ENCODE results near the gene PLA2G4B.

The PLA2G4B gene

GRCh38 chr15:41888662-41889253 lies 50.1 kb downstream of the PLA2G4B start:
- no peak for DNase-seq (ENCODE audit: low spot score)

DNA sequence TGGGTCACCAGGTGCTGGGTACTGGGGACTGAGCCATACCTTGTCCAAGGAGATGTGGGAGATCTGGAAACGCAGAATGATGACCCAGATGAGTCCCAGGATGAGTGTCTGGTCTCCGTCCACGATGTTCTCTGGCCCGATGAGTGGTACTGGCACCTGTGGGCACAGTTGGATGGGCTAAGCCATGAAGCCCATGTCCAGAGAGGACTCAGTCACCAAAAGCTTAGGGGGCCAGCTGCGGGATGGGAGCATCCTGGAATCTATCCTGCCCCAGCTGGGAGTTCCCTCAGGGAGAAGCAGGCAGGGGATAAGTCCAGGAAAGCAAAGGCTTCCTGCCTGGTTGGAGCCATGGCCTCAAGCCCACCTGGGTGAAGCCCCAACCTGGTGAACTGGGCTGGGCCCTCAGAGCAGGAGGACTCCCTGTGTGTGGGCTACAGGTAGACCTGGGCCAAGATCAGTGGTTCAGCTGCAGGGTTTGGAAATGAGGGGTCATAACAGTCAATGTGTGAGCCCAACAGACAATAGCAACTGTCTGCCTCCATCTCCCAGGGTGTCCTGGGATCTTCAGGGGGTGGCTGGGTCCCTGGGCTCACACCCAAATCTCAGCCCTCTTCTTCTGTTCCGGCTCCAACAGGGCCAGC lies 51.5 kb downstream of the PLA2G4B start:
- no peak for DNase-seq (ENCODE audit: low spot score)

GRCh38 chr15:41891226-41891625 lies 52.6 kb downstream of the PLA2G4B start:
- no peak for DNase-seq (ENCODE audit: low spot score)

- no peak for DNase-seq (ENCODE audit: low spot score)
Observed at GRCh38 chr15:41891946-41892345, 53.3 kb downstream of the PLA2G4B start.

DNA sequence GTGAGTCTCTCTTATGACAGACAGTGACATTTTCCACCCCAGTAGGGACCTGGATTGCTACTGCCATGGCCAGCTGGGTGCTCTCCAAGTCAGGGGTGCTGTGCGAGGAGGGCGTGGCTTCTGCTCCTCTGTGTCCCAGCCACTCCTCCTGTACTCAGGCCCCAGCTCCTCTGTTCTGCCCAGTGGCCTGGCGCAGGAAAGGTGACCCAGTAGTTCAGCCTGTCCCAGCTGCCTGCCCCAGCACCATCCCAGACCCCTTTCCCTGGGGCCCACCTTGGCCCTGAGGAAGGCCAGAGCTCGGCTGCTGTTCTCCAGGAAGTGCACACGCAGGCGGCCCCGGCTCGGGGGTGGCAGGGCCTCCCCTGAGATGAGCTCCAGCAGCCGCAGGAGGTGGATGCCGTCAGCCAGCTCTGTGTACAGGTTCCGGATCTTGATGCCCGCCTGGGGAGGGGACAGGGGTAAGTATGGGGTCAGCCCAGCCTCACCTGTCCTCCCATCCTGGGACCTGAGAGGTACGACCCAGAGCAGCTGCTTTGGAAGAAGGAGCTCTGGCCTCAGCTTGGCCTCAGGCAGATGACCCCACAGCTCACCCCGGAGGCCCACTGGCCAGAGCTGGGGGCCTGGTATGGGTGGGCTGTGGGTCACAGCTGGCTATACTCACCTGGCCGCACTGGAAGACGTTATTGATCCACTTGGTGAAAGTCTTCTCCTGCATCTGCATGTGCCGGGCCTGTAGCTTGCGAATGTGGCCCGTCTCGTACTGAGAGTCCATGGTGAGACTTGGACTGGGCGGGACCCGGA lies 54.2 kb downstream of the PLA2G4B start:
- no peak for DNase-seq (ENCODE audit: low spot score)

- DNase-seq (ENCODE audit: low spot score), result no peak
Observed at GRCh38 chr15:41893422-41894250, 55.0 kb downstream of the PLA2G4B start, which contains the start of gene SPTBN5. Gene SPTBN5, minus strand, starts transcription at chr15:41894053. Its CDS starts 556 bp downstream, at chr15:41893497.

DNA sequence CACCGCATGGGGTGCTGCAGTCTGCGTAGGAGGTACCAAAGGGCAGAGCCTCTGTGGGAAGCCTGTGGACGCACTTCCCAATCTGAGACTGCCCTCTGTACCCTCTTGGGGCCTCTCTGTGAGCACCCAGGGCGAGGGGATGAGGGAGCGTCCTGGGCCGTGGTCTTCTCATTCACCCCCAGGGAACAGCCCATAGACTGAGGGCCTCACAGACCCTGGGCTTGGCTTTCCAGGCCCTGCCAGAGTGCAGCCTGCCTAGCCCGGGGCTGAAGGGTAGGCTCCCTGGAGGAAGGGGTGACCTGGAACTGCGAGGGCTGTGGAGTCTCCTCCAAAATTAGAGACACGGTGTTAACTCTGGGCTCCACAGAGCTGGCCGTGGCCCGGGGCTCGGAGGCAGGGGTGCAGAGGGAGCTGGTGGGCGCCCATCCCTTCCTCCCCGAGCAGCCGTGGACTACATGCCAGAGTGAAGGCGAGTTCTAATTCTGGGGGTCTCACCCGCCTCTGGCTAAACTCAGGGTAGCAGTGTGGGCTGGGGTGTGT lies 55.7 kb downstream of the PLA2G4B start:
- DNase-seq (ENCODE audit: low spot score), result no peak

- DNase-seq (ENCODE audit: low spot score), result no peak
Observed at GRCh38 chr15:41894791-41895463, 56.3 kb downstream of the PLA2G4B start.

- no peak for DNase-seq (ENCODE audit: low spot score)
Observed at GRCh38 chr15:41895491-41895890, 56.8 kb downstream of the PLA2G4B start.

- DNase-seq (ENCODE audit: low spot score), result no peak
Observed at GRCh38 chr15:41895957-41896356, 57.3 kb downstream of the PLA2G4B start.

DNA sequence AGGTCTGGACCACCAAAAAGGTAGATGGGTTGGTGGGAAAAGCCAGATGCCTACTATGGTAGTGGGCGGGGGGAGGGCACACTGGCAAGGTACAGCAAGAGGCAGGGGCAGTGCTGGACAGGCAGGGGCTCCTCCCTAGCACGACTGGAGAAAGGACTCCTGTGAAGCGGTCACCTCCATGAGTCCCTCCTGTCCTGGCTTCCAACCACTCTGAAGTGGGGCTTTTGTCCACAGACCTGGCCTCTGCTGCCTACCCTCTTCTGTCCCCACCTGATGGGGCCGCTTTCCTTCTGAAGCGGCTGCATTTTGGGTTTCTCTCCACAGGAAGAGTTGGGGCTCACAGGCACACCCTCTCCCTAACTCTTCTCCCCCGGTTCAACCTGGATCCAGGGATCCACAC lies 57.9 kb downstream of the PLA2G4B start:
- DNase-seq (ENCODE audit: low spot score), result no peak

DNA sequence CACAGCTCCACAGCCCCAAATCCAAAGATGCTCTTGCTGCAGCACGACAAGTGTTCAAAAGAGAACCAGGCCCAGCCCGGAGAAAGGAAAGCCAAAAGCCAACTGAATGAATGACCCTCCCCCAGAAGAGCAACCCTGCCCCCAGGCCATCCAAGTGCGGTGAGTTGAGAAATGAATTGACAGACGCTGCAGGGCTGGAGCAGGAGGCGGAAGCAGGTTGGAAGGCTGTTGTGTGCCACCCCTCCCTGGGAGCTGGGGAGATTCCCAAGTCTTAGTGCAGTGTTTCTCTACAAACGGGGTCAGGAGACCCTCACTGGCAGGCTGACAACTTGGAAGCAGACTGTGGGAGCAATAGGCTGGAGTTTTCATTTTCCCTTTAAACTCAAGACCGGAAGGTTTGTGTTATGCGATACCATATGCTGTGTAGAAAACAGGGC lies 58.7 kb downstream of the PLA2G4B start:
- no peak for DNase-seq (ENCODE audit: low spot score)
